Astrocyte (in vitro differentiated cells and primary cell): ENCODE results near the gene TMEM154. TPM values are rescaled to one million over a fixed set of nuclear protein-coding genes. Genes with fewer than 3 reads are reported as not detected.

Experiments used
- DNase-seq: peaks from one replicate; pipeline ENCODE4 v3.0.0-alpha.2; 2010; ENCODE audit warnings: low read depth
- FAIRE-seq: peaks from 2 replicates; lab custom pipeline; 2011; peaks lifted over from hg19 to GRCh38; lab: Jason Lieb, UNC
- H2AFZ ChIP-seq: 2 replicates; pipeline ENCODE4 v1.6.0; 2012; ENCODE audit warnings: low read depth, low read length, inconsistent platforms
- H3K27ac ChIP-seq: 2 replicates; pipeline ENCODE4 v1.5.1; 2011; ENCODE audit warnings: low read depth, low read length, inconsistent platforms
- H3K27me3 ChIP-seq: 2 replicates; pipeline ENCODE4 v1.6.0; 2011; ENCODE audit warnings: low read length, inconsistent platforms; ENCODE audit not compliant: insufficient read depth
- H3K36me3 ChIP-seq: 2 replicates; pipeline ENCODE4 v1.5.1; 2011; ENCODE audit warnings: low read length, inconsistent platforms; ENCODE audit not compliant: insufficient read depth
- H3K4me1 ChIP-seq: 2 replicates; pipeline ENCODE4 v1.5.1; 2011; ENCODE audit warnings: low read length, inconsistent platforms; ENCODE audit not compliant: insufficient read depth
- H3K4me2 ChIP-seq: 2 replicates; pipeline ENCODE4 v1.6.0; 2012; ENCODE audit warnings: low read length, inconsistent platforms
- H3K4me3 ChIP-seq: 2 replicates; pipeline ENCODE4 v1.5.1; 2011; ENCODE audit warnings: low read depth, mild to moderate bottlenecking, low read length, inconsistent platforms; ENCODE audit not compliant: insufficient read depth
- H3K79me2 ChIP-seq: 2 replicates; pipeline ENCODE4 v1.6.0; 2012; ENCODE audit warnings: mild to moderate bottlenecking, low read length, inconsistent platforms; ENCODE audit not compliant: insufficient read depth
- H3K9ac ChIP-seq: 2 replicates; pipeline ENCODE4 v1.6.0; 2012; ENCODE audit warnings: mild to moderate bottlenecking, low read length, inconsistent platforms
- H3K9me3 ChIP-seq: 2 replicates; pipeline ENCODE4 v1.5.1; 2012; ENCODE audit warnings: low read depth, mild to moderate bottlenecking, low read length, inconsistent platforms; ENCODE audit not compliant: insufficient read depth
- H4K20me1 ChIP-seq: 2 replicates; pipeline ENCODE4 v1.6.0; 2012; ENCODE audit warnings: low read length, inconsistent platforms; ENCODE audit not compliant: insufficient read depth
- H3K27ac Mint-ChIP-seq: one replicate; pipeline ENCODE4 v1.8.0; 2021; ENCODE audit warnings: mild to moderate bottlenecking, mixed read lengths; ENCODE audit not compliant: unreplicated experiment
- H3K27me3 Mint-ChIP-seq: one replicate; pipeline ENCODE4 v1.8.0; 2021; ENCODE audit warnings: low read depth, mixed read lengths; ENCODE audit not compliant: unreplicated experiment
- H3K36me3 Mint-ChIP-seq: one replicate; pipeline ENCODE4 v1.8.0; 2021; ENCODE audit warnings: low read depth, mixed read lengths; ENCODE audit not compliant: unreplicated experiment
- H3K4me1 Mint-ChIP-seq: one replicate; pipeline ENCODE4 v1.8.0; 2021; ENCODE audit warnings: low read depth, mixed read lengths; ENCODE audit not compliant: unreplicated experiment
- H3K4me3 Mint-ChIP-seq: one replicate; pipeline ENCODE4 v1.8.0; 2021; ENCODE audit warnings: mild to moderate bottlenecking, moderate library complexity, mixed read lengths; ENCODE audit not compliant: unreplicated experiment
- H3K9me3 Mint-ChIP-seq: one replicate; pipeline ENCODE4 v1.8.0; 2021; ENCODE audit warnings: mild to moderate bottlenecking, mixed read lengths; ENCODE audit not compliant: unreplicated experiment
- CTCF ChIP-seq: IDR thresholded peaks from 2 replicates; pipeline ENCODE4 v1.5.1; 2011; ENCODE audit warnings: low read depth, mild to moderate bottlenecking, inconsistent platforms, low read length, moderate library complexity; ENCODE audit not compliant: insufficient read depth
- EZH2 ChIP-seq: IDR thresholded peaks from 2 replicates; pipeline ENCODE4 v1.6.1; 2012; ENCODE audit warnings: mild to moderate bottlenecking, low read length, inconsistent platforms; ENCODE audit not compliant: insufficient read depth
- total RNA-seq: library from RNA; stranded (reverse); gene quantifications from 2 replicates; pipeline ENCODE4 v1.2.1, GENCODE V29; 2021

Gene TMEM154
- total RNA-seq, 1 donor from 2014 or later: 13.2 TPM

GRCh38 chr4:152572417-152573086 lies 107.2 kb downstream of the TMEM154 start:
- peak overlapping the region; percentile 51 for H2AFZ ChIP-seq
- no peak overlapping the region for H3K27ac ChIP-seq
- H3K79me2 ChIP-seq: no peaks in the 10 kb centered on the region
- FAIRE-seq (no peak), DNase-seq (peak; percentile 68)
- no peak overlapping the region for H3K4me2 ChIP-seq
- no peak overlapping the region for H3K4me3 ChIP-seq
- no peaks in the 10 kb centered on the region for H3K27me3 ChIP-seq
- no peak overlapping the region for H3K9ac ChIP-seq
- no peaks in the 10 kb centered on the region for H3K9me3 ChIP-seq
- Mint-ChIP-seq H3K27me3 (no peaks in the 10 kb centered on the region), H3K27ac (no peak overlapping the region), H3K4me3 (no peak overlapping the region), H3K9me3 (no peaks in the 10 kb centered on the region), H3K4me1 (peaks cover 2% of the 10 kb centered on the region), H3K36me3 (no peaks in the 10 kb centered on the region)
- TF ChIP-seq EZH2 (no peak), CTCF (no peak)
- H3K4me1 ChIP-seq: no peaks in the 10 kb centered on the region
- no peaks in the 10 kb centered on the region for H4K20me1 ChIP-seq
- H3K36me3 ChIP-seq: no peaks in the 10 kb centered on the region

- Mint-ChIP-seq H3K4me3 (no peak overlapping the region), H3K9me3 (no peaks in the 10 kb centered on the region), H3K4me1 (peaks cover 1% of the 10 kb centered on the region), H3K36me3 (no peaks in the 10 kb centered on the region), H3K27me3 (no peaks in the 10 kb centered on the region), H3K27ac (no peak overlapping the region)
- no peaks in the 10 kb centered on the region for H3K36me3 ChIP-seq
- H3K79me2 ChIP-seq: no peaks in the 10 kb centered on the region
- TF ChIP-seq CTCF (no peak), EZH2 (no peak)
- H3K9me3 ChIP-seq: no peaks in the 10 kb centered on the region
- H4K20me1 ChIP-seq: no peaks in the 10 kb centered on the region
- H2AFZ ChIP-seq: no peak overlapping the region
- no peak overlapping the region for H3K4me2 ChIP-seq
- no peak overlapping the region for H3K4me3 ChIP-seq
- no peak overlapping the region for H3K9ac ChIP-seq
- H3K27me3 ChIP-seq: no peaks in the 10 kb centered on the region
- H3K27ac ChIP-seq: no peak overlapping the region
- FAIRE-seq (no peak), DNase-seq (no peak)
- no peaks in the 10 kb centered on the region for H3K4me1 ChIP-seq
Measured at GRCh38 chr4:152571770-152572169, 108.0 kb downstream of the TMEM154 start.

GRCh38 chr4:152571296-152571695 lies 108.5 kb downstream of the TMEM154 start:
- no peak overlapping the region for H3K27ac Mint-ChIP-seq
- FAIRE-seq: no peak
- H3K27me3 Mint-ChIP-seq: no peaks in the 10 kb centered on the region
- H3K36me3 ChIP-seq: no peaks in the 10 kb centered on the region
- no peak overlapping the region for H3K4me3 ChIP-seq
- no peaks in the 10 kb centered on the region for H3K4me1 ChIP-seq
- DNase-seq: no peak
- H3K36me3 Mint-ChIP-seq: no peaks in the 10 kb centered on the region
- peaks cover 1% of the 10 kb centered on the region for H3K4me1 Mint-ChIP-seq
- H3K27ac ChIP-seq: no peak overlapping the region
- H3K9me3 ChIP-seq: no peaks in the 10 kb centered on the region
- H3K4me2 ChIP-seq: no peak overlapping the region
- no peaks in the 10 kb centered on the region for H3K27me3 ChIP-seq
- H3K9ac ChIP-seq: no peak overlapping the region
- no peaks in the 10 kb centered on the region for H3K9me3 Mint-ChIP-seq
- H3K79me2 ChIP-seq: no peaks in the 10 kb centered on the region
- no peak overlapping the region for H3K4me3 Mint-ChIP-seq
- H4K20me1 ChIP-seq: no peaks in the 10 kb centered on the region
- no peak for TF ChIP-seq CTCF
- no peak for TF ChIP-seq EZH2
- H2AFZ ChIP-seq: no peak overlapping the region
